NCI-H526 treated with DMSO at 0.1 percent for 48 hours (cell line): ENCODE results near the gene CCDC201.

ENCODE experiments used
- DNase-seq: peaks from one replicate; lab custom pipeline; 2025; lab: John Stamatoyannopoulos, UW

CCDC201 gene, protein sequence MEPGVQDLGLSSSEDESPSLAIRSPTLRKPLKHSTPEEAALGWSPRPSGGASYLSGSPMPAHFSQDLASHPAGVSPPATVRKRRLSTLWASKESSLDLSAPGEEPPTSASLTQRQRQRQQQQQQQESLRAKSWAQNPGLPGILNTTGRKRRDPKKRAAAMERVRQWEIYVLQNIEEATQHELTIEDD

DNA sequence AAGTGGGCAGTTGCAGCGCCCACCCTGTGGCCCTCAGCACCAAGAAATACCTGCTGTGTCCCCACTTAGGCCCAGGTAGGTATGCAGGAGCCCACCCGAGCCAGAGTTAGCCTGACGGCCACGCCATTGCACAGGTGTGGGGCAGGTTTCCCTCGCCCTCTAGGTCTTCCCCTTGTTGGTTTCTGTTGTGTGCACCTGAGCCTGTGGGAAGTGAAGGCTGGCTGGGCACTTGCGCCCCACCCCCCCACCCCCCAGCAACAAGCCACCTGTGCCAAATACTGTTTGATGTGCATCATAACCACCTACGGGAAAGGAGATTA is at the start of gene CCDC201:
CCDC201 (minus strand) TSS at position 48 of the 320 bp plus-strand sequence. CDS start 75 bp downstream, outside the sequence.
- DNase-seq: no peak

DNA sequence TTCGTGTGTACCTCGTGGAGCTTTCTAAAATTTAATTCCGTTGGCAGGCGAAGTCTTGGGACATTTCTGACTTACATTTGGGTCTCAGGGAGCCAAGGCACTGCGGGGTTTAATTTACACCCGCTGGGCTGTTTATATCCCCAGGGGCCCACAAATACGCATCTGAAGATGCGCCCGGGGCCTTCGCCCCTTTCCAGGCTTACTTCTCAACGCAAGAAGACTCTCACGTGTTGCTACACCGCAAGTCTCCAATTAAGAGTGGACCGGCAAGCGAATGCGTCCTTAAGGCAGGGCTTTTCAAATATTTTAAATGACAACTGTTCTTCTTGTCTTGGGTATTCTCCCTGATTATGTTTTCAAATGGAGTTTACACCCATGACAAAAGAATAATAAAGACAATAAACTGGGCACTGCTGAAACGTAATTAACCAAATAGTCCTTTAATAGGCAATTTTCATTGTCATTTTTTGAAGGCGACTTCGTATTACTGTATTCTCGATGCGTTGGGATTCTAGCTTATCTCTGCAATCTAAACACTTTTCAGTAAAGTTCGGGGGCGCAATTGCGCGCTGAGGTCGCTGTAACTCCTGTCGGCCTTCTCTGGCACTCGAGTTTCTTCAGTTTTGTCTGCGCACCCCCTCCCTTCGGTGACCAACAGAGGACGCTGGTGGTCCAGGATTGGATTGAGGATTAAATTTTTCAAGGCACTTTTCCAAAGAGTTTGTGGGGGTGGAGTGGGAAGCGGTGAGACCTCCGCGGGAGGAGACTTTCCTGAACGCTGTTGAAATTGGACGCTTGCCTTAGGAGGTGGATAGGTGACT is 49.0 kb upstream of the CCDC201 start:
- DNase-seq: no peak

DNA sequence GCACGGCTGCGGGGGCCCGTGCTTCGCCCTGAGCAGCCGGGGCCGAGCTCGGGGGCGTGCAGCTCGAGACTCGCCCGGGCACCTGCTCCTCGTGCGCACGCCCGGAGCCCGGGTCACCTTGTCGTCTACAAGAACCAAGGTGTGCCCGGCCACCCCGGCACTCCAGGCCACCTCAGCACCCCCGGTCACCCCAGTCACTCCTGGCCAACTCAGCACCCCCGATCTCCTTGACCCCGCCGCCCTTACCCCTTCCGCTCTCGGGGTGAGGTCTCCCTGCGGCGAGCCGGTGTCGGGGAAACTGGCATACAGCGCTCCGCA is 48.5 kb upstream of the CCDC201 start:
- no peak for DNase-seq

DNA sequence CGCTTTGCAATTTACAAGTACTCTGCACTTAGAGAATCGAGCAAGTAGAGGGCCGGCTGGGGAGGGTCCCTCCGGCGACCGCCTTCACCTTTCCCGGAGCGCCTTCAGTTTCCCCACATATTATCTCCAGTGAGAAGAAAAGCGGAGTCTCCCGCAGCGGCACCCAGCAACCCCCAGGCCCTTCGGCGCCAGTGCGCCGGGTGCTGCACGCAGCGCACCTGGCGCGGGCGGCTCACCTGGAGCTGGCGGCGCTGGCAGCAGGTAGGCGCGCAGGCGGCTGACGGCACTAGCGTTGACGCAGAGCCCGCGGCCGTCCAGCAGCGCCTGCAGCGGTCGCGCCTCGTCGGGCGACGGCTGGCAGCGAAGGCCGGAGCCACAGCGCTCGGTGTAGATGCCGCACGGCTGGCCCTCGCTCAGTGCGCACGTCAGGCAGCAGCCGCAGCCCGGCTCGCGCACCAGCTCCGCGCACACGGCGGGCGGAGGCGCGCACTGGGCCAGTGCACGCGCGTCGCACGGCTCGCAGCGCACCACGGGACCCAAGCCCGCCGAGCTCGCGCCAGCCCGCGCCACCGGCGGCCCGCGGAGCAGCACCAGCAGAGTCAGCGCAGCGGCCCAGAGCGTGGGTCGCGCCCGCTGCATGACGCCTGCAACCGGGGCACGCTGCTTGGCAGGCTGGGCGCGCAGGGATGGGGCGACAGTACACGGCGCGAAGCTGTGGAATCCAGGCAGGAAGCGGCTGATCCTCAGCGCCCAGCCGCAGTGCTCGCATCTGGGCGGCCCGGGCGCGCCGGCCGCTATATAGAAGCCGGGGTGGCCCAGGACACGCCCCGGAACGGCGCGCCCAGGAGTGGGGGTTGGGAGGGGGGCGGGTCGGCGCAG is 47.9 kb upstream of the CCDC201 start, which contains the start of gene IGFBP3:
IGFBP3 (minus strand) TSS at position 771 of the 879 bp plus-strand sequence; CDS start at position 639, 132 bp downstream.
- DNase-seq: no peak

GRCh38 chr7:45919993-45920459 is 47.1 kb upstream of the CCDC201 start:
- DNase-seq: no peak

- DNase-seq: no peak
Measured at GRCh38 chr7:45919231-45919784, 46.4 kb upstream of the CCDC201 start.

- DNase-seq: no peak
Measured at GRCh38 chr7:45918556-45918955, 45.7 kb upstream of the CCDC201 start.

DNA sequence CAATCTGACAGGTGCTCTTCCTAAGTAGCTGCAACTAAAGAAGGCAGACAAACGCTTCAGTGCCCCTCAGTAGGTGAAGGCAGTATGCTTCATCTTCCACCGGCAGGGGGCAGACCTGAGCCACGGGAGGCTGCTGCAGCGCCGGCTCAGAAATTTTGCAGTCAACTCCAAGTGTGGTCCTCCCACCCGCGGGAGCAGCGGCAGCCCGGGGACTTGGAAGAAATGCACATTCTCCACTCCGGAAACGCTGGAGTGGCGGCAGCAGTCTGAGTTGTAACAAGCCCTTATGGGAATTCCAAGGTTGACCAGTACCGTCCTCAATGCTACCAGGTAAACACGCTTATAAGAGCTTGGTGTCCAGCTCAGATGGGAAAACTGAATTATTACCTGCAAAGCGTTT is 44.8 kb upstream of the CCDC201 start:
- peak; percentile 22 for DNase-seq

DNA sequence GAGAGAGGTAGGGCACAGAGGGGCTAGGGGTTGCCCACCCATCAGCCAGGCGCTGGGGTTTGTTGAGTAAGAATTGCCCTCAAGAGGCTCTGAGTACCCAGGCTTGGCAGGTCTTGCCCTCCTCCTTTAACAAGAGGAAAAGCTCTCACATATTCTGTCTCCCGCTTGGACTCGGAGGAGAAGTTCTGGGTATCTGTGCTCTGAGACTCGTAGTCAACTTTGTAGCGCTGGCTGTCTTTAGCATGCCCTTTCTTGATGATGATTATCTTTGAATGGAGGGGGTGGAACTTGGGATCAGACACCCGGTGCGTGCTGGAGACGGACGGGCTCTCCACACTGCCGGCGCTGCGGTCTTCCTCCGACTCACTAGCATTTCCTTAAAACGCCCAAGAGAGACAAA is 44.2 kb upstream of the CCDC201 start:
- DNase-seq: no peak

- DNase-seq: no peak
Measured at GRCh38 chr7:45915606-45916005, 42.7 kb upstream of the CCDC201 start.

DNA sequence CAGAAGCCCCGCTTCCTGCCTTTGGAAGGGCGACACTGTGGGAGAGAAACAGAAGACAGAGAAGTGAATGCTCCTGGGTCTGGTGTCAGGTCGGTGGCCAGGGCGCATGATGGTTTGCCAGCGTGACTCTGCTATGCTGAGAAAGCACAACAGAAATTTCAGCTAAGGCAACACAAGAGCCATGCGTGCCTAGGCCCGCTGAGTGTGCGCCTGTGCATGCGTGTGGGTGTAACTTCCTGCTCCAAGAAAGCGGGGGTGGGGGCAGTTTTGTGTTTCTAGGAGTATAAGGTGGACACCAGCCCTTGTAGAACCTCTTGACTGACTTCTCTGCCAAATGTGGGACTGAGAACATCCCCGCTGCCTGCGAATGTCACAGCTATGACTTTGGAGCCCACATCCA is 42.0 kb upstream of the CCDC201 start:
- DNase-seq: no peak

GRCh38 chr7:45912972-45913371 is 40.1 kb upstream of the CCDC201 start:
- DNase-seq: no peak

DNA sequence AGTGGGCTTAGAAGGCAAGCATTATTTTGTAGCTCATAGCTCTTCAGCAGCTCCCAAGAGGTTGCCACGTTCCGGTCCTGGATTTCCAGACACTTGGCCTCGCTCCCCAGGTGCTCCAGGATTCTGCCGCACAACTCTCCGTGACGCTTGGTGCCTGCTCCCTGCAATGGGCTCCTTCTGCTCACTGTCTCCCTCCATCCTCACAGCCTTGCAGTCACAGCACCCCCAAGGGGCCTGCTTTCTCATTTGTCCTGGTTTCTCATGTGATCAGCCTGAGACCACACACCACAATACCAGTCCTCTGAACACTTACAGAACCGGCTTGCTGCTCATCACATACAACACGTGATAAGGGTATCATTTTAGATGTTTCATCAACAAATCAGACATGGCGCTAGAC is 38.4 kb upstream of the CCDC201 start:
- no peak for DNase-seq

DNA sequence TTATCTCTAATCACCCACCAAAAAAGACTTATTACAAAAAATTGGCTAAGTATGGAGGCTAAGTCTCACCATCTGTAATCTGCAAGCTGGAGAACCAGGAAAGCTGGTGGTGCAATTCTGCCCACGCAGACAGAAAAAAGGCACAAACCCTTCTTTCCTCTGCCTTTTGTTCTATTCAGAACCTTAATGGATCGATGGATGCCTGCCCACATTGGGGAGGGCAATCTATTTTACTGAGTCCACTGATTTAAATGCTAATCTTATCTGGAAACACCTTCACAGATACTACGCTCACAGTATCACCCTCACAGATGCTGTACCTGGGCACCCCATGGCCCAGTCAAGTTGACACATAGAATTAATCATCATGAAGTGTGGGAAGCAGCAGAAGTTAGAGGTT is 38.0 kb upstream of the CCDC201 start:
- DNase-seq: no peak

GRCh38 chr7:45909561-45909960 is 36.7 kb upstream of the CCDC201 start:
- no peak for DNase-seq

GRCh38 chr7:45902820-45903219 is 29.9 kb upstream of the CCDC201 start:
- no peak for DNase-seq

- no peak for DNase-seq
Measured at GRCh38 chr7:45901566-45901965, 28.7 kb upstream of the CCDC201 start.

- DNase-seq: no peak
Measured at GRCh38 chr7:45898222-45898621, 25.3 kb upstream of the CCDC201 start.

DNA sequence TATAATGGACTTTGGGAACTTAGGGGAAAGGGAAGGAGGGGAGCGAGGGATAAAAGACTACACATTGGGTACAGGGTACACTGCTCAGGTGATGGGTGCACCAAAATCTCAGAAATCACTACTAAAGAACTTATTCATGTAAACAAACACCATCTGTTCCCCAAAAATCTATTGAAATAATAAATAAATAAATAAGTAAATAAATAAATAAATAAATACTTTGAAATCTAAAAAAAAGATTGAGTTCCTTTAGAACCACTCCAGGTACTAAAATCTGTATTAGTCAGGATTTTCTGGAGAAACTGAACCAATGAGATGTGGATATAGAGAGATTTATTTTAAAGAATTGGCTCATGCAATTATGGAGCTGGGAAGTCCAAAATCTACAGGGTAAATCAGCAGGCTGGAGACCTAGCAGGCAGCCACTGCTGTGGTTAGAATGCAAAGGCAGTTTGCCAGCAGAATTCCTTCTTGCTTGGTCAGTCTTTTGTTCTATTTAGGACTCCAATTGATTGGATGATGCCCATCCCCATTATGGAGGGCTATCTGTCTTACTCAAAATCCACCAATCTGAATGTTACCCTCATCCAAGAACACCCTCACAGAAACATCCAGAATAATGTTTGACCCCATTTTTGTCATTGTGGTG is 24.3 kb upstream of the CCDC201 start:
- DNase-seq: no peak

DNA sequence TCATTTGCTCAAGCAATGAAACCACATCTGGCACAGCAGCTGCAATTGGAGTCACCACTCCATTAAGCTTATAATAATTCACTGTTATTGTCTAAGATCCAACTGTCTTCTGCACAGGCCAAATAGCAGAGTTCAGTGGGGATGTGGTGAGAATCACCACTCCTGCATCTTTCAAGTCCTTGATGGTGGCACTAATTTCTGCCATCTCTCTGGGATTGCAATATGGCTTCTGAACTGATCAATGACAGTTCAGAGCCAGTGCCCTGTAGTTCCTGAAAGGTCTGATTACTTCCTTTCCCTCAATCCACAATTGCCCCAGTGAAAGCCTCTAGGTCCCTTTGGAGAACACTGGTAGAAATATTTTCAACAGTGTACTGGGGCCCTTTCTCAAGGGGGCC is 21.8 kb upstream of the CCDC201 start:
- DNase-seq: no peak

DNA sequence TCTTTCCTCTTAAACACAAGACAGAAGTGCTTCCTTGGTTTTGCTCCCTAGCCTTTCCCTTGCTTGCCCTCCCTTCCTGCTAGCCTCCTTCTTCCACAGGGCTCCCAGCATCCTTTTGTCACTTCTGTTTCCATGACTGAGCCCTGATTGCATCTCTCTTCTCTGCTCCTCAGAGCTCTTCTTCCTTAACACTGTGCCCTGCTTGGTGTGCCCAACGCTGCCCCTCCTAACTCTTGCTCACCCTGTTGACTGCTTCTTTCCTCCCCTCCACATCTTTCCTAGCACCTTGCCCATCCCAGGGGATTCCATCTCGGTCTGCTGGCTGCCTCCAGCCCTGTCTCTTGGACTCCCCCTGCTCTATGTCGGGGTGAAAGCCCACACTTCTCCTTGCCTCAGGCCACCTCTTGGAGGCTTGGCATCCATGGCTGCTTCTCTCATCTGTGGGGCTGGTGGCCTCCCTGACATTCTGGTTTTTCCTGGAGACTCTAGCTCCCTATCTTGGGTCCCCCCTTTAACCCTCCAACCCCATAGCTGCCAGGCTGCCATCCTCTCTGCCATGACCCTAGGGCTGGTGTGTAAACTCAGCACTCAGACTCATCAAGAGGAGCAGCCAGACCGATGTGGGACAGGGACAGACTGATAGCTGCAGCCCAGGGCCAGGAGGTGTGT is 21.2 kb upstream of the CCDC201 start:
- no peak for DNase-seq
